HG03064 (cell line): Measurements from ENCODE around the gene LGI1.

Source experiments
- ATAC-seq: cut with Tn5 transposase; IDR thresholded peaks from one replicate; pipeline ENCODE4 v1.9.1; 2021; ENCODE audit warnings: low read depth; ENCODE audit not compliant: unreplicated experiment

LGI1 gene

DNA sequence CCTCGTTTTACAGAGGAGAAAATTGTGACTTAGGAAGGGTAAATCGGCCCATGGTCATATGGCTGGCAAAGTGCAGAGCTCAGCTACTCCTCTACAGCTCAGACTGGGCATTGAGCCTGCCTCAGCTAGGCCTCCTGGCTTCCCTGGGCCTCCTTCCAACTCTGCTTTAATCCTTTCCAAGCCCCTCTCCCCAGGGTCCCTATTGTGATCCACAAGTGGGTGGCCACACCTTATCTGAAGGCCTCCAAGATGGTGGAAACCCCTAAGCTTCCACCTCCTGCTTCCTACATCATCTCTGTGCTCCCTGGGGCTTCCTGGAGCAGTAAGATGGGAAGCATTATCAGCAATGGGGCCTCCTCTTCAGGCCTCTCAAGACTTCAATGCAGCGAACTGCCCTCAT is 3.0 kb upstream of the LGI1 start:
- no peak for ATAC-seq

GRCh38 chr10:93755443-93756116 is 2.2 kb upstream of the LGI1 start:
- no peak for ATAC-seq

DNA sequence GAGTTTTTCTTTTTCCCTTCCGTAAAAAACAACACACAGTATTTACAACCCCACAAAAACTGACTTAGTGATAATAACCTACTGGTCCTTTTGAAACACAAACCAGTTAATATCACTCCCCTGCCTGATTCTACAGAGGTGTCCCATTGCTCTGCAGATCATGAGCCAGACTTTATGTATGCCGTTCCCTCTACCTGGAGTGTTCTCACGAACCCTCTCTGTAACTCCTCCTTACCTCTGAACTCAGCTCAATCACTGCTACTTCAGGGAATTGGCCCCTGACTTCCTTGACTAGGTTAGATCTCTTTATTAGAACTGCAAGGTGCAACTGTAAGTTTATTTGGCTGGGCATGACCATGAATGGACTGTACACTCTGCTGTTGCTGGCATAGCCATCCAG is 1.6 kb upstream of the LGI1 start:
- no peak for ATAC-seq

DNA sequence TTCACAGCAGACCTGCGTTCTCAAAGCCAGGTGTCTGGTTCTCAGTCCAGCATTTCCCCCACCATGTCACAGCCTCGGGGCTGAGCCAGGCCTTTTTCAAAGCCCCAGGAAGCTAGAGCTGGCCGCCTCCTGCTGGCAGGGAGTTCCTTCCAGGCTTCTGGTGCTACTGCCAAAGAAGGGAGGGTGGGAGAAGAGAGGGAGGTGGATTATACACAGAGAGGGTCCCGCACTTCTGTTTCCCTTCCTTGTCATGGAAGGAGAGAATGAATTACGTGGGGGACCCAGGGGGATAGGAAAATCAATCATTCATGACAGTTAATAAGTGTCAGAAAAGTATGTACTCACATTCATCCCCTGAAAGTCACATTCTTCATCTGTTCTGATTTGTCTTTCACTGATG is 600 bp upstream of the LGI1 start:
- ATAC-seq = no peak

DNA sequence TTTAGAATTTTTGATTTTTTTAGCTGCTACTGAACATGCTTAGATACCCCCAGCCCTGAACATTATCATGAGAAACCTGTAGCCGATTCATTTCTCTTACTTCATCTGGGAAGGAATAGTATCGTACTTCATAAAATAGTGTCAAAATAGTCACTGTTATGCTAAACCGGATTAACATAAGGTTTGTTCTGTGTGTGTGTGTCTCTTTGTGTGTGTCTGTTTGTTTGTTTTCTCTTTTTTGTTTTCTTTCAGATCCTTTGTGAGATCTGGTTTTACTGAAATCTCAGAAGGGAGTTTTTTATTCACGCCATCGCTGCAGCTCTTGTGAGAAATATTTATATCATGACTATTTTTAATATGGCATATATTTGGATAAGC is 761 bp downstream of the LGI1 start:
- ATAC-seq = no peak

GRCh38 chr10:93758891-93759410 is 1.2 kb downstream of the LGI1 start:
- ATAC-seq = no peak

DNA sequence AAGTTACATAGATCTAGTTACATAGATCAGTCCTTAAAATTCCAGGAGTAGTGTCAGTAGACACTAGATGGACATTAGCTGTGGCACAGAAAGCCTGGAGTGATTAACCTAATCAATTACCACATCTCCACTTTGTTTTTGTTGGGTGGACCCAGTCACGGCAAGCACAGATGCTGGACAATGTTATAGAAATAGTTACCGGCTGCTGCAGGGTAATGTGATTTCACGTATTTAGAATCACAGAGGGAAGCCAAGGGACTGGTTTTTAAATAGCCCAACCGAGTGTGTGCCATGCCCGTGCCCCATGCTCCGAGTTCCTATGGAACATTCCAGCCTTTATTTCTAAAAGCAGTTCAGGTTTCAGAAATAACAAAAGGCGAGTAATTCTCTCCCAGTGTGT is 2.8 kb downstream of the LGI1 start:
- ATAC-seq = no peak

GRCh38 chr10:93762979-93763391 is 5.2 kb downstream of the LGI1 start:
- ATAC-seq = no peak

DNA sequence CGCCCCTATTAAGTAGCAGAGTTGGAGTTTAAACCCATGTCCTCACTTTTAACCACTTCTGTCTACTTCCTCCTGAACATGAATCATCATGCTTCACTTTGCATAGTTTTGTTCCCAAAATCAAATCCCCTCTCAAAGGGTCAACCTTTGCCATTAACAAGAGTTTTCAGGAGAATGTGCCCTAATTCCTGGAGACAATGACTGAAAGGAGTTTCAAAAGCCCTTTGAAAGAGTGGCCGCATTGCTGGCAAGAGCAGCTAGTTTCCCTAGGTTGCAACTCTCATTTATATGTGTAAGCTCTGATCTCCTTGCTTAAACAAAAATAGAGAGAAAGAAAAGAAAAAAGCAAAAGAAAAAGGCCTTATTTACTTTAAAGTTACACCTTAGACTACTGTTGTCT is 9.2 kb downstream of the LGI1 start:
- no peak for ATAC-seq

DNA sequence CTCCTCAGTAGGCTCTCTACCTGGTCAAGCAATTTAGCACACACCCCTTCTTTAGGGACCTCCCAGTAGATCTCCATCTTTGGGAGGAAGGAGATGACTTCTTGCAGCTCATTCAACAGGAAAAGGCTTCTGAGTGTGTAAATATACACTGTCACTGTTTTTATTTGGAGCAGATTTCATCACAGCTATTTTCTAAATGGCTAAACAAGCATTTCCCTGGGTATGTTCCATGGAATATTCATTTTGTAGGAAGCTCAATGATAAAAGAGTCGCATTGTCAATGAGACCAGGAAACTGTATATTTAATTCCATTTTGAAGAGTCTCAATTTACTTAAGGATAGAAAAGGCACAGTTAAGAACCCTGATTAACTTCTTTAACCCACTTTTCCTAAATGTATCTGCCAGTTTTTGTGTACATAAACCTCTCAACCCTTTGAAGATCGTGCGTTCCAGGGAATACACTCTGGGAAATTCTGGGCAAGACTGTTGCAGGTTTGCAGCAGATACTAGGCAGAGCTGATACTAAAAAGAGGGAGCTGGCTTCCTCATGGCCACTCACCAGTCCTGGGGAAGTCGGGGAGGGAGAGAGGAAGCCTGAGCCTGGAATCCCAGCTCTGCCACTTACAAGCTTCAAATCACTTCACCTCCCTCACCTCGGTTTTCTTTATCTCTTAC is 10.1 kb downstream of the LGI1 start:
- ATAC-seq = no peak

DNA sequence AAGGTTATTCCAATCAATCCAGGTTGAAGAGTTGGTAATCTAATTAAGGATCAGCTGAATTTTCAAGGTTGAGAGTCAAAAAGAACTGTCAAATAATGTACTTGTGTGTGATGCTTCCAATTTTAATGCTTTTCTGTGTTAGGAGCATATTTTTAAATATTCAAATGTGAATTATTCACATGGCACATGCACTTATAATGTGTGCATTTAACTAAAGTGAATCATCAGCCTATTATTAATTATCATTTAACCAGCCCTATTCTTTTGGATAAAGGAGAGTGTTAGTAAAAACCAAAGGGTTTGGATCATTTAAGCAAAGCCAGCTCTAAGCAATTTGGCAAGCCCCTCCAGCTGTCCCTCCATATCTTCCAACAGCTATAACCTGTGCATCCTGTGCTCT is 11.2 kb downstream of the LGI1 start:
- ATAC-seq = no peak

DNA sequence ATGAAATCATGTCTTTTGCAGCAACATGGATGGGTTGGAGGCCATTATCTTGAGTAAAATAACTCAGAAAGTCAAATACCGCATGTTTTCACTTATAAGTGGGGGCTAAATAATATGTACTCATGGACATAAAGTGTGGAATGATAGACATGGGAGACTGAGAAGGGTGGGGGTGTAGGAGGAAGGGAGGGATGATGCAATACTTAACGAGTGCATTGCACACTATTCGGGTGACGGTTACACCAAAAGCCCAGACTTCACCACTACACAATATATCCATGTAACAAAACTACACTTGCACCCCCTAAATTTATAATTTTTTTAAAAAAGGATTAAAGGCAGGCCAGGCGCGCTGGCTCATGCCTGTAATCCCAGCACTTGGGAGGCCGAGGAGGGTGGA is 13.6 kb downstream of the LGI1 start:
- no peak for ATAC-seq

DNA sequence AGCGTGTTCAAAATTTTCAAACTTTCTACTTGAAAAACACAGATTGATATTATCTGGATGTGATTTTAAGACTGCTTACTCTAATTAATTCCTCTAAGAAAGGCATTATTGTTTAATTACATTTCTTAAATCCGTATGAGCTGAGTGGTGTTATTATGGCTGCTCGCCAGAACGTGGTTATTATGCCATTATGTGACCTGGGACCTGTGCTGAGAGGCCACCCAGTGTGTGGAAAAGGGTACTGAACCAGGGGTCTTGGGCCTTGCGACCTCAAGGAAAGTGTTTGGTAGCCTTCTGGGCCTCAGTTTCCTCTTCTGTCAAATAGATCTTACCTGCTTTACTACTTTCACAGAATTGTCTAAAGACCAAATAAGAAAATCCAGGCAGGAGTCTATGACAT is 15.4 kb downstream of the LGI1 start:
- ATAC-seq = no peak

DNA sequence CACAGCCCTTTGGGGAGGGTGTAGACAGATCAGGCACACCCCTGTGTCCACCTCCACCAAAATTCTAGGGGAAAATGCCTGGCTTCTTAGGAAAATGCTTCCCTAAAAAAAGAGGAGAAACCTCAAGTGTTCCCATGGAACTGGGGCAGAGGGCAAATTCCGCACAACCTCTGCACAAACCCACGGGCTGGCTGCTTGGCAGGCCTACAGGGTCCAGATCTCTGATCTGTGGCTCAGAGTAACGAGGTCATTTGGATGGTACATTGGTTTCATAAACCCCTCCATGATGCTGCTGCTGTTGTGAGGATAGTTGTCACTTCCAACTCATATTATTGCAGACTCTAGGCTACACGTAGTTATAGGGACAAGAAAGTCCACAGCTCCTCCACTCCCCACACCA is 16.0 kb downstream of the LGI1 start:
- no peak for ATAC-seq

GRCh38 chr10:93775356-93775755 is 17.6 kb downstream of the LGI1 start:
- ATAC-seq = no peak

DNA sequence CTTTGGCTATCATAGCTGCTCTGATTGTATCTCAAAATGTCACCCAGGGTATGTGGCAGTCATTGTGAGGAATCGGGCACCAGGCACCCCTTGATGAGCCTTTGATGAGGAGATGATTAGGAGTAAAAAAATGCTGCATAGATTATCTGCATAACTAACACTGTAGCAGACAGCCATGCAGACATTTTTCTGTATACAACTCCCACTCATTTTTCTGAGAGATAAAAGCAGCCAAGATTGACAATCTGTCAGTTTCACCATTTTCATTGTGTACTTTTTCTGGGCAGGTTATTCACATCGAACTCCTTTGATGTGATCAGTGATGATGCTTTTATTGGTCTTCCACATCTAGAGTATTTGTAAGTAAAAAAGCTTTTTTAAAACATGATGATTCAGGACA is 19.4 kb downstream of the LGI1 start:
- no peak for ATAC-seq

DNA sequence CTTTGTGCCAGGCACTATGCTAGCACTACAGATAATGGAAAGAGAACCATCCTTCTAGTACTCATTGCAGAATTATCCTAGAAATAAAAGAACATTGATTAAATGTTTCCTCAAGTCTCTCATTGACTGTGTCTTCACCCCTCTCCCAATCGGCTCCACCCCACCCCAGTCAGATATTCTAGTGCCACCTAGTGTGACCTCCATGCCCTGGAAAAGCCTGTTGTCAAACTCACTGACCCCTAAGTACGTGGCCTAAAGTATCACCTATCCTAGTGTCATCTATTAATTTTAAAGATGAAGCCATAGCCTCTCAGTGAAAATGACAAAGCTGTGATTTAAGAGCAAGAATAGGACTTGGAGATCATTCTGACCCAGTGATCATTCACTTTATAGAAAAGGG is 26.3 kb downstream of the LGI1 start:
- ATAC-seq = no peak

GRCh38 chr10:93788413-93789208 is 30.9 kb downstream of the LGI1 start:
- ATAC-seq = no peak

- no peak for ATAC-seq
These were observed 32.7 kb downstream of the LGI1 start for GRCh38 chr10:93790439-93790838.

DNA sequence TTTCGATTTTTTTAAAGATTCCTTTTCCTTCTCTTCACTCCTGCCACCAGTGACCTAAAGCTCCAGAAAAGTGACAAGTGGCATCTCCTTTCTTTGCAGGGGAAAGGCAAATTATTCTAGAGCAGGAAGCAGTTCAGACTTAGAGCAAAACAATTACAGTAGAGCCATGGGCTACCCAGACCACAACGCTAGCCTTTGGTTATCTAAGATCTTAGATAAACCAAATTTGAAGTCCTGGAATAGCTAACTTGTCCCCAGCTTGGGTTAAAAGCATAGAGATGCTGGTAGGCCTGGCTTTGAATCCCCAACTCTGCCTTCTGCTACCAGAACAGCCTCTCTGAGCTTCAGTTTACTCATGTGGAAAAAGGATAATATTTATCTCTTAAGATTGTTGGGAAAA is 38.4 kb downstream of the LGI1 start:
- no peak for ATAC-seq

GRCh38 chr10:93797825-93798224 is 40.1 kb downstream of the LGI1 start:
- no peak for ATAC-seq
